HEK293 (cell line): ENCODE measurements around the gene FBN2.

Experiments
- CTCF ChIA-PET: fragments of 350-600 bp; formaldehyde crosslinking; extraction: SDS; loops from one replicate; lab custom pipeline; 2021; ENCODE audit warnings: antibody characterized with exemption; lab: Yijun Ruan, JAX
- POLR2A ChIA-PET: fragments of 300-600 bp; formaldehyde crosslinking; extraction: SDS; loops from one replicate; lab custom pipeline; 2020; ENCODE audit warnings: antibody characterized with exemption, inconsistent platforms; lab: Yijun Ruan, JAX
- H3K27ac ChIP-seq: fragments of 200-500 bp; sonication (Bioruptor generic); 2 replicates; pipeline ENCODE4 v1.5.1; 2014; ENCODE audit warnings: low read depth, low read length, control low read depth, inconsistent platforms; ENCODE audit errors: extremely low read depth
- H3K36me3 ChIP-seq, 2 experiments: fragments of 200-500 bp in 1 of 2; sonication (Bioruptor generic) in 1 of 2; 1 replicate in 1 of 2; 2 replicates in 1 of 2; pipeline ENCODE4 v1.5.1; 2014 to 2017; ENCODE audit warnings: inconsistent platforms in 2 of 2, low read length in 2 of 2; ENCODE audit not compliant: control insufficient read depth in 2 of 2, insufficient read depth in 1 of 2
- H3K4me1 ChIP-seq: fragments of 200-500 bp; sonication (Bioruptor generic); 2 replicates; pipeline ENCODE4 v1.5.1; 2014; ENCODE audit warnings: mild to moderate bottlenecking, low read length, inconsistent platforms; ENCODE audit not compliant: control insufficient read depth, insufficient read depth
- H3K4me3 ChIP-seq: 2 replicates; pipeline ENCODE4 v1.5.1; 2011; ENCODE audit warnings: low read depth, mild to moderate bottlenecking, control low read depth, low read length, moderate library complexity
- H3K9me3 ChIP-seq: fragments of 200-500 bp; sonication (Bioruptor generic); 2 replicates; pipeline ENCODE4 v1.5.1; 2014; ENCODE audit warnings: low read depth, low read length, inconsistent platforms; ENCODE audit not compliant: control insufficient read depth, insufficient read depth
- IKZF3 ChIP-seq: fragments of 450-650 bp; IDR thresholded peaks from 2 replicates; pipeline ENCODE4 v1.5.0; 2018; ENCODE audit warnings: missing biosample characterization, mild to moderate bottlenecking, missing genetic modification characterization, moderate library complexity
- ZEB2 ChIP-seq: fragments of 450-650 bp; formaldehyde crosslinking; IDR thresholded peaks from 2 replicates; pipeline ENCODE4 v1.5.1; 2016; ENCODE audit warnings: missing biosample characterization, missing genetic modification characterization
- ZNF221 ChIP-seq: fragments of 450-650 bp; formaldehyde crosslinking; IDR thresholded peaks from 2 replicates; pipeline ENCODE4 v1.5.1; 2017; ENCODE audit warnings: missing biosample characterization, missing genetic modification characterization, borderline replicate concordance
- ZNF24 ChIP-seq: fragments of 450-650 bp; formaldehyde crosslinking; IDR thresholded peaks from 2 replicates; pipeline ENCODE4 v1.5.1; 2016; ENCODE audit warnings: missing biosample characterization, missing genetic modification characterization
- ZNF292 ChIP-seq: fragments of 450-650 bp; formaldehyde crosslinking; IDR thresholded peaks from 2 replicates; pipeline ENCODE4 v1.5.1; 2016; ENCODE audit warnings: low read depth, missing biosample characterization, missing genetic modification characterization, borderline replicate concordance
- ZNF629 ChIP-seq: fragments of 450-650 bp; formaldehyde crosslinking; IDR thresholded peaks from 2 replicates; pipeline ENCODE4 v1.5.1; 2017; ENCODE audit warnings: missing biosample characterization, missing genetic modification characterization
- ZNF660 ChIP-seq: fragments of 450-650 bp; IDR thresholded peaks from 2 replicates; pipeline ENCODE4 v1.5.1; 2018; ENCODE audit warnings: missing biosample characterization, mild to moderate bottlenecking, missing genetic modification characterization
- ZNF837 ChIP-seq: fragments of 450-650 bp; formaldehyde crosslinking; IDR thresholded peaks from 2 replicates; pipeline ENCODE4 v1.5.1; 2016; ENCODE audit warnings: missing biosample characterization, missing genetic modification characterization
- ZNF843 ChIP-seq: fragments of 450-650 bp; formaldehyde crosslinking; IDR thresholded peaks from 2 replicates; pipeline ENCODE4 v1.5.1; 2016; ENCODE audit warnings: missing biosample characterization, missing genetic modification characterization
- TF ChIP-seq, protein P1 (sequence below): fragments of 450-650 bp; formaldehyde crosslinking; IDR thresholded peaks from 2 replicates; pipeline ENCODE4 v1.5.1; 2016; ENCODE audit warnings: missing biosample characterization, missing genetic modification characterization, borderline replicate concordance
- TF ChIP-seq, protein P2 (sequence below): fragments of 450-650 bp; formaldehyde crosslinking; IDR thresholded peaks from 2 replicates; pipeline ENCODE4 v1.5.1; 2016; ENCODE audit warnings: missing biosample characterization, missing genetic modification characterization, low read depth
- TF ChIP-seq, protein P3 (sequence below): fragments of 450-650 bp; formaldehyde crosslinking; IDR thresholded peaks from 2 replicates; pipeline ENCODE4 v1.5.1; 2016; ENCODE audit warnings: missing biosample characterization, missing genetic modification characterization
- TF ChIP-seq, protein P4 (sequence below): fragments of 450-650 bp; IDR thresholded peaks from 2 replicates; pipeline ENCODE4 v1.5.1; 2018; ENCODE audit warnings: missing biosample characterization, mild to moderate bottlenecking, missing genetic modification characterization
- TF ChIP-seq, protein P5 (sequence below): fragments of 450-650 bp; formaldehyde crosslinking; IDR thresholded peaks from 2 replicates; pipeline ENCODE4 v1.5.1; 2016; ENCODE audit warnings: missing biosample characterization, missing genetic modification characterization
- TF ChIP-seq, protein P6 (sequence below): fragments of 450-650 bp; formaldehyde crosslinking; IDR thresholded peaks from 2 replicates; pipeline ENCODE4 v1.5.1; 2016; ENCODE audit warnings: missing biosample characterization, missing genetic modification characterization
- TF ChIP-seq, protein P7 (sequence below): fragments of 450-650 bp; formaldehyde crosslinking; IDR thresholded peaks from 2 replicates; pipeline ENCODE4 v1.5.1; 2017; ENCODE audit warnings: missing biosample characterization, missing genetic modification characterization
- TF ChIP-seq, protein P8 (sequence below): fragments of 450-650 bp; formaldehyde crosslinking; IDR thresholded peaks from 2 replicates; pipeline ENCODE4 v1.5.1; 2016; ENCODE audit warnings: missing biosample characterization, missing genetic modification characterization, low read depth

The FBN2 gene

DNA sequence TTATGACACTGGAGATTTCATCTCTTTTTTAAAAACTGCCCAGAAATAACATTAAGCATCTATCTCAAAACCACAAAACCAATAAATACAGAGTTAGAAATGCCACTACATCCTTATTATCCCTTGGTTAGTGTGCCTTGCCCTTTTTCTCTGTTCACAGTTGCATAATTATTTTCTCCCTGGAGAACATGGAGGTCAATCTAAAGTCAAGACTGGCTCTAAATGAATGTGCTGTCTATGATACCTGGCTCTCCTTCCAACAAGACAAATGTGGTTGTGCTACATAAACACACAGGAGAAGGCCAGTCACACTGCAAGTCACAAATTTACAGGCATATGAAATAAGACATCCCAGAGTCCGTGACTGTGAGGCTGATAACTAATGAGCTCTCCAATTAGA, 2.8 kb downstream of the FBN2 start (continued):
- TF ChIP-seq, protein P1, sequence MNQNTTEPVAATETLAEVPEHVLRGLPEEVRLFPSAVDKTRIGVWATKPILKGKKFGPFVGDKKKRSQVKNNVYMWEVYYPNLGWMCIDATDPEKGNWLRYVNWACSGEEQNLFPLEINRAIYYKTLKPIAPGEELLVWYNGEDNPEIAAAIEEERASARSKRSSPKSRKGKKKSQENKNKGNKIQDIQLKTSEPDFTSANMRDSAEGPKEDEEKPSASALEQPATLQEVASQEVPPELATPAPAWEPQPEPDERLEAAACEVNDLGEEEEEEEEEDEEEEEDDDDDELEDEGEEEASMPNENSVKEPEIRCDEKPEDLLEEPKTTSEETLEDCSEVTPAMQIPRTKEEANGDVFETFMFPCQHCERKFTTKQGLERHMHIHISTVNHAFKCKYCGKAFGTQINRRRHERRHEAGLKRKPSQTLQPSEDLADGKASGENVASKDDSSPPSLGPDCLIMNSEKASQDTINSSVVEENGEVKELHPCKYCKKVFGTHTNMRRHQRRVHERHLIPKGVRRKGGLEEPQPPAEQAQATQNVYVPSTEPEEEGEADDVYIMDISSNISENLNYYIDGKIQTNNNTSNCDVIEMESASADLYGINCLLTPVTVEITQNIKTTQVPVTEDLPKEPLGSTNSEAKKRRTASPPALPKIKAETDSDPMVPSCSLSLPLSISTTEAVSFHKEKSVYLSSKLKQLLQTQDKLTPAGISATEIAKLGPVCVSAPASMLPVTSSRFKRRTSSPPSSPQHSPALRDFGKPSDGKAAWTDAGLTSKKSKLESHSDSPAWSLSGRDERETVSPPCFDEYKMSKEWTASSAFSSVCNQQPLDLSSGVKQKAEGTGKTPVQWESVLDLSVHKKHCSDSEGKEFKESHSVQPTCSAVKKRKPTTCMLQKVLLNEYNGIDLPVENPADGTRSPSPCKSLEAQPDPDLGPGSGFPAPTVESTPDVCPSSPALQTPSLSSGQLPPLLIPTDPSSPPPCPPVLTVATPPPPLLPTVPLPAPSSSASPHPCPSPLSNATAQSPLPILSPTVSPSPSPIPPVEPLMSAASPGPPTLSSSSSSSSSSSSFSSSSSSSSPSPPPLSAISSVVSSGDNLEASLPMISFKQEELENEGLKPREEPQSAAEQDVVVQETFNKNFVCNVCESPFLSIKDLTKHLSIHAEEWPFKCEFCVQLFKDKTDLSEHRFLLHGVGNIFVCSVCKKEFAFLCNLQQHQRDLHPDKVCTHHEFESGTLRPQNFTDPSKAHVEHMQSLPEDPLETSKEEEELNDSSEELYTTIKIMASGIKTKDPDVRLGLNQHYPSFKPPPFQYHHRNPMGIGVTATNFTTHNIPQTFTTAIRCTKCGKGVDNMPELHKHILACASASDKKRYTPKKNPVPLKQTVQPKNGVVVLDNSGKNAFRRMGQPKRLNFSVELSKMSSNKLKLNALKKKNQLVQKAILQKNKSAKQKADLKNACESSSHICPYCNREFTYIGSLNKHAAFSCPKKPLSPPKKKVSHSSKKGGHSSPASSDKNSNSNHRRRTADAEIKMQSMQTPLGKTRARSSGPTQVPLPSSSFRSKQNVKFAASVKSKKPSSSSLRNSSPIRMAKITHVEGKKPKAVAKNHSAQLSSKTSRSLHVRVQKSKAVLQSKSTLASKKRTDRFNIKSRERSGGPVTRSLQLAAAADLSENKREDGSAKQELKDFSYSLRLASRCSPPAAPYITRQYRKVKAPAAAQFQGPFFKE (tag by site-specific recombination) = no peak
- TF ChIP-seq, protein P2, sequence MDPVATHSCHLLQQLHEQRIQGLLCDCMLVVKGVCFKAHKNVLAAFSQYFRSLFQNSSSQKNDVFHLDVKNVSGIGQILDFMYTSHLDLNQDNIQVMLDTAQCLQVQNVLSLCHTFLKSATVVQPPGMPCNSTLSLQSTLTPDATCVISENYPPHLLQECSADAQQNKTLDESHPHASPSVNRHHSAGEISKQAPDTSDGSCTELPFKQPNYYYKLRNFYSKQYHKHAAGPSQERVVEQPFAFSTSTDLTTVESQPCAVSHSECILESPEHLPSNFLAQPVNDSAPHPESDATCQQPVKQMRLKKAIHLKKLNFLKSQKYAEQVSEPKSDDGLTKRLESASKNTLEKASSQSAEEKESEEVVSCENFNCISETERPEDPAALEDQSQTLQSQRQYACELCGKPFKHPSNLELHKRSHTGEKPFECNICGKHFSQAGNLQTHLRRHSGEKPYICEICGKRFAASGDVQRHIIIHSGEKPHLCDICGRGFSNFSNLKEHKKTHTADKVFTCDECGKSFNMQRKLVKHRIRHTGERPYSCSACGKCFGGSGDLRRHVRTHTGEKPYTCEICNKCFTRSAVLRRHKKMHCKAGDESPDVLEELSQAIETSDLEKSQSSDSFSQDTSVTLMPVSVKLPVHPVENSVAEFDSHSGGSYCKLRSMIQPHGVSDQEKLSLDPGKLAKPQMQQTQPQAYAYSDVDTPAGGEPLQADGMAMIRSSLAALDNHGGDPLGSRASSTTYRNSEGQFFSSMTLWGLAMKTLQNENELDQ = no peak
- TF ChIP-seq ZNF837 (tag by site-specific recombination) (no peak), ZNF221 (tag by site-specific recombination) (no peak), ZNF24 (tag by site-specific recombination) (no peak)
- TF ChIP-seq, protein P3, sequence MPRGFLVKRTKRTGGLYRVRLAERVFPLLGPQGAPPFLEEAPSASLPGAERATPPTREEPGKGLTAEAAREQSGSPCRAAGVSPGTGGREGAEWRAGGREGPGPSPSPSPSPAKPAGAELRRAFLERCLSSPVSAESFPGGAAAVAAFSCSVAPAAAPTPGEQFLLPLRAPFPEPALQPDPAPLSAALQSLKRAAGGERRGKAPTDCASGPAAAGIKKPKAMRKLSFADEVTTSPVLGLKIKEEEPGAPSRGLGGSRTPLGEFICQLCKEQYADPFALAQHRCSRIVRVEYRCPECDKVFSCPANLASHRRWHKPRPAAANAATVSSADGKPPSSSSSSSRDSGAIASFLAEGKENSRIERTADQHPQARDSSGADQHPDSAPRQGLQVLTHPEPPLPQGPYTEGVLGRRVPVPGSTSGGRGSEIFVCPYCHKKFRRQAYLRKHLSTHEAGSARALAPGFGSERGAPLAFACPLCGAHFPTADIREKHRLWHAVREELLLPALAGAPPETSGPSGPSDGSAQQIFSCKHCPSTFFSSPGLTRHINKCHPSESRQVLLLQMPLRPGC (tag by site-specific recombination) = no peak
- TF ChIP-seq, protein P4, sequence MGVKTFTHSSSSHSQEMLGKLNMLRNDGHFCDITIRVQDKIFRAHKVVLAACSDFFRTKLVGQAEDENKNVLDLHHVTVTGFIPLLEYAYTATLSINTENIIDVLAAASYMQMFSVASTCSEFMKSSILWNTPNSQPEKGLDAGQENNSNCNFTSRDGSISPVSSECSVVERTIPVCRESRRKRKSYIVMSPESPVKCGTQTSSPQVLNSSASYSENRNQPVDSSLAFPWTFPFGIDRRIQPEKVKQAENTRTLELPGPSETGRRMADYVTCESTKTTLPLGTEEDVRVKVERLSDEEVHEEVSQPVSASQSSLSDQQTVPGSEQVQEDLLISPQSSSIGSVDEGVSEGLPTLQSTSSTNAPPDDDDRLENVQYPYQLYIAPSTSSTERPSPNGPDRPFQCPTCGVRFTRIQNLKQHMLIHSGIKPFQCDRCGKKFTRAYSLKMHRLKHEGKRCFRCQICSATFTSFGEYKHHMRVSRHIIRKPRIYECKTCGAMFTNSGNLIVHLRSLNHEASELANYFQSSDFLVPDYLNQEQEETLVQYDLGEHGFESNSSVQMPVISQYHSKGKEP = no peak

DNA sequence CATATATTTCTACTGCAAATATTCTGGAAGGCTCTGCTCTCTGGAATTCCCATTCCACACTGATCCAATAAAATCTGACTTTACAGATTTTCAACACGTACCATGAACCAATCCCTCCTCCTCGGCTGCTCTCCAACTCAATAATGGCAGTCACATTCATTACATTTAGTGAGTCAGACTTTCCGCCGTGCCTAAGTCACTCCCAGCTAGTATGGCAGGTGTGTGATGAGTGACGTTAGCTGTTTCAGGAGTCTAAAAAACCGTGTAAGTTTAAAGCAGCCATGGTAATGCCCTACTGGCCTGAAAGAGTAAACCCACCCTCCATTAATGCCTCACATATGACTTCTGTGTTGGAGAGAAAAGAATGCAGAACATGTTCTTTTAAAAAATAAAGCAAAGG, 3.3 kb downstream of the FBN2 start:
- H3K27ac ChIP-seq = no peak overlapping the region
- H3K4me3 ChIP-seq = no peak overlapping the region
- peaks cover 8% of the 10 kb centered on the region for H3K4me1 ChIP-seq
- ChIA-PET CTCF (interaction anchor here (0.6 to 1.0 kb wide), 2 partner anchors 309 to 779 kb away, joined by 3 read pairs; no protein-coding TSS in a partner anchor), POLR2A (no interaction called here)
- H3K36me3 ChIP-seq = peaks cover 17 to 40% of the 10 kb centered on the region in 2 experiments
- H3K9me3 ChIP-seq = no peaks in the 10 kb centered on the region
- TF ChIP-seq ZNF629 = peak; percentile 87
- TF ChIP-seq, protein P5, sequence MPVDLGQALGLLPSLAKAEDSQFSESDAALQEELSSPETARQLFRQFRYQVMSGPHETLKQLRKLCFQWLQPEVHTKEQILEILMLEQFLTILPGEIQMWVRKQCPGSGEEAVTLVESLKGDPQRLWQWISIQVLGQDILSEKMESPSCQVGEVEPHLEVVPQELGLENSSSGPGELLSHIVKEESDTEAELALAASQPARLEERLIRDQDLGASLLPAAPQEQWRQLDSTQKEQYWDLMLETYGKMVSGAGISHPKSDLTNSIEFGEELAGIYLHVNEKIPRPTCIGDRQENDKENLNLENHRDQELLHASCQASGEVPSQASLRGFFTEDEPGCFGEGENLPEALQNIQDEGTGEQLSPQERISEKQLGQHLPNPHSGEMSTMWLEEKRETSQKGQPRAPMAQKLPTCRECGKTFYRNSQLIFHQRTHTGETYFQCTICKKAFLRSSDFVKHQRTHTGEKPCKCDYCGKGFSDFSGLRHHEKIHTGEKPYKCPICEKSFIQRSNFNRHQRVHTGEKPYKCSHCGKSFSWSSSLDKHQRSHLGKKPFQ (tag by site-specific recombination) = no peak
- TF ChIP-seq ZNF292 = no peak
- TF ChIP-seq ZEB2 = peak; percentile 64; the same call in 1 of the 2 replicates
- TF ChIP-seq, protein P6, sequence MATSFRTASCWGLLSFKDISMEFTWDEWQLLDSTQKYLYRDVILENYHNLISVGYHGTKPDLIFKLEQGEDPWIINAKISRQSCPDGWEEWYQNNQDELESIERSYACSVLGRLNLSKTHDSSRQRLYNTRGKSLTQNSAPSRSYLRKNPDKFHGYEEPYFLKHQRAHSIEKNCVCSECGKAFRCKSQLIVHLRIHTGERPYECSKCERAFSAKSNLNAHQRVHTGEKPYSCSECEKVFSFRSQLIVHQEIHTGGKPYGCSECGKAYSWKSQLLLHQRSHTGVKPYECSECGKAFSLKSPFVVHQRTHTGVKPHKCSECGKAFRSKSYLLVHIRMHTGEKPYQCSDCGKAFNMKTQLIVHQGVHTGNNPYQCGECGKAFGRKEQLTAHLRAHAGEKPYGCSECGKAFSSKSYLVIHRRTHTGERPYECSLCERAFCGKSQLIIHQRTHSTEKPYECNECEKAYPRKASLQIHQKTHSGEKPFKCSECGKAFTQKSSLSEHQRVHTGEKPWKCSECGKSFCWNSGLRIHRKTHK (tag by site-specific recombination) = no peak
- TF ChIP-seq IKZF3 (tag by site-specific recombination) = peak; percentile 45; the same call in 1 of the 2 replicates
- TF ChIP-seq, protein P7, sequence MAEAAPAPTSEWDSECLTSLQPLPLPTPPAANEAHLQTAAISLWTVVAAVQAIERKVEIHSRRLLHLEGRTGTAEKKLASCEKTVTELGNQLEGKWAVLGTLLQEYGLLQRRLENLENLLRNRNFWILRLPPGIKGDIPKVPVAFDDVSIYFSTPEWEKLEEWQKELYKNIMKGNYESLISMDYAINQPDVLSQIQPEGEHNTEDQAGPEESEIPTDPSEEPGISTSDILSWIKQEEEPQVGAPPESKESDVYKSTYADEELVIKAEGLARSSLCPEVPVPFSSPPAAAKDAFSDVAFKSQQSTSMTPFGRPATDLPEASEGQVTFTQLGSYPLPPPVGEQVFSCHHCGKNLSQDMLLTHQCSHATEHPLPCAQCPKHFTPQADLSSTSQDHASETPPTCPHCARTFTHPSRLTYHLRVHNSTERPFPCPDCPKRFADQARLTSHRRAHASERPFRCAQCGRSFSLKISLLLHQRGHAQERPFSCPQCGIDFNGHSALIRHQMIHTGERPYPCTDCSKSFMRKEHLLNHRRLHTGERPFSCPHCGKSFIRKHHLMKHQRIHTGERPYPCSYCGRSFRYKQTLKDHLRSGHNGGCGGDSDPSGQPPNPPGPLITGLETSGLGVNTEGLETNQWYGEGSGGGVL (tag by site-specific recombination) = no peak
- TF ChIP-seq ZNF660 (tag by site-specific recombination) = peak; percentile 72; the same call in 1 of the 2 replicates
- TF ChIP-seq ZNF843 = no peak; the same call in 1 of the 2 replicates
- TF ChIP-seq, protein P8, sequence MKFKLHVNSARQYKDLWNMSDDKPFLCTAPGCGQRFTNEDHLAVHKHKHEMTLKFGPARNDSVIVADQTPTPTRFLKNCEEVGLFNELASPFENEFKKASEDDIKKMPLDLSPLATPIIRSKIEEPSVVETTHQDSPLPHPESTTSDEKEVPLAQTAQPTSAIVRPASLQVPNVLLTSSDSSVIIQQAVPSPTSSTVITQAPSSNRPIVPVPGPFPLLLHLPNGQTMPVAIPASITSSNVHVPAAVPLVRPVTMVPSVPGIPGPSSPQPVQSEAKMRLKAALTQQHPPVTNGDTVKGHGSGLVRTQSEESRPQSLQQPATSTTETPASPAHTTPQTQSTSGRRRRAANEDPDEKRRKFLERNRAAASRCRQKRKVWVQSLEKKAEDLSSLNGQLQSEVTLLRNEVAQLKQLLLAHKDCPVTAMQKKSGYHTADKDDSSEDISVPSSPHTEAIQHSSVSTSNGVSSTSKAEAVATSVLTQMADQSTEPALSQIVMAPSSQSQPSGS (tag by site-specific recombination) = peak; percentile 63; the same call in 1 of the 2 replicates
